ENCODE results near the gene RGS6. TPM values are rescaled to one million over a fixed set of nuclear protein-coding genes. Genes with fewer than 3 reads are reported as not detected.

RGS6 gene
- total RNA-seq, 1 donor from 2014 or later: 1.6 TPM

DNA sequence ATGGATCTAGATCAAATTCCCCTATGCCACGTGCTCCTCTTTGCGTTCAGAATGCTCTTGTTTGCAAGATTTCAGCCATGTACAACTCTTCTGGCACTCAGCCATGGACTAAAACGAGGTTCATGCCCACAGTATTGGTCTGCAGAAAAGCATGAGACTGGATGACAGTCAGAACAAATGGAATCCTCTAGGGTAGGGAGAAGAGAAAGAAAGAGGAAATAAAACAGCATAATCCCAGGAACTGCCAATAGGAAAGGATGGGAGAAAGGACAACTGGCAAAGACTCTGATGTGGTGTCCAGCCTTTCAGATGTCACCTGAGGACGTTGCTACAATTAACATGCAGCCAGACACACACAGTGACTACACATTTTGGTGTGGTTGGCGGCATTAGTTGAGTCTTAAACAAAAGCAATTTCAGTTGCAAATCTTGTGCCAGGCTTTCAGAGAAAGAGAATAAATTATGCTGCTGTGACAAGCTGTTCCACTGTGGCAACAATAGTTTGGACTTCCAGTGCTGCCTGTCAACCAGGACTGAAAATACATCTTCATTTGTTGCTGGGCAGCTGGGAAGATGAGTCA is 338.0 kb downstream of the RGS6 start:
- Mint-ChIP-seq H3K27me3 (peaks cover 9% of the 10 kb centered on the region), H3K9me3 (no peaks in the 10 kb centered on the region), H3K36me3 (no peaks in the 10 kb centered on the region), H3K27ac (no peak overlapping the region), H3K4me1 (ENCODE audit: unreplicated experiment) (peaks cover 9% of the 10 kb centered on the region), H3K4me3 (no peak overlapping the region)
- TF ChIP-seq, protein P1, sequence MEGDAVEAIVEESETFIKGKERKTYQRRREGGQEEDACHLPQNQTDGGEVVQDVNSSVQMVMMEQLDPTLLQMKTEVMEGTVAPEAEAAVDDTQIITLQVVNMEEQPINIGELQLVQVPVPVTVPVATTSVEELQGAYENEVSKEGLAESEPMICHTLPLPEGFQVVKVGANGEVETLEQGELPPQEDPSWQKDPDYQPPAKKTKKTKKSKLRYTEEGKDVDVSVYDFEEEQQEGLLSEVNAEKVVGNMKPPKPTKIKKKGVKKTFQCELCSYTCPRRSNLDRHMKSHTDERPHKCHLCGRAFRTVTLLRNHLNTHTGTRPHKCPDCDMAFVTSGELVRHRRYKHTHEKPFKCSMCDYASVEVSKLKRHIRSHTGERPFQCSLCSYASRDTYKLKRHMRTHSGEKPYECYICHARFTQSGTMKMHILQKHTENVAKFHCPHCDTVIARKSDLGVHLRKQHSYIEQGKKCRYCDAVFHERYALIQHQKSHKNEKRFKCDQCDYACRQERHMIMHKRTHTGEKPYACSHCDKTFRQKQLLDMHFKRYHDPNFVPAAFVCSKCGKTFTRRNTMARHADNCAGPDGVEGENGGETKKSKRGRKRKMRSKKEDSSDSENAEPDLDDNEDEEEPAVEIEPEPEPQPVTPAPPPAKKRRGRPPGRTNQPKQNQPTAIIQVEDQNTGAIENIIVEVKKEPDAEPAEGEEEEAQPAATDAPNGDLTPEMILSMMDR (conservative IDR thresholded peaks at IDR 0.05): no peak
- DNase-seq (ENCODE audit: extremely low spot score, unreplicated experiment): no peak

DNA sequence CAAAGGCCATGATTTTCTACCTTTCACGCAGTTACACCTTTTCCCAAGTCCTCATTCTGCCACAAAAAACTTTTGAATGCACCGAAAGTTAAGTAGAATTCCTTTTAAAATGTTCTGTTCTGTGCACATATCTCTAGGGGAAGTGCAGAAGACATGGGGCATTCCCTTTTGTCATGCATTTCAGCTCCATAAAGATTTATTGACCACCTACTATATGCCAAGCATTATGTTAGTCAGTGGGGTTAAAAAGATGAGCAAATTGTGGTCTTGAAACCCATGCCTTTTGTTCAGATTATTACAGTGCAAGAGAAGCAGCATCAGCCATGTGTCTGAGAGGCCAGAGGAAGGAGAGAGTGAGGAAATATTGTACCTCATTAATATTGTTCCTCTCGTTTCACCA is 338.5 kb downstream of the RGS6 start:
- TF ChIP-seq, protein P1 (conservative IDR thresholded peaks at IDR 0.05): no peak
- DNase-seq (ENCODE audit: extremely low spot score, unreplicated experiment): no peak

DNA sequence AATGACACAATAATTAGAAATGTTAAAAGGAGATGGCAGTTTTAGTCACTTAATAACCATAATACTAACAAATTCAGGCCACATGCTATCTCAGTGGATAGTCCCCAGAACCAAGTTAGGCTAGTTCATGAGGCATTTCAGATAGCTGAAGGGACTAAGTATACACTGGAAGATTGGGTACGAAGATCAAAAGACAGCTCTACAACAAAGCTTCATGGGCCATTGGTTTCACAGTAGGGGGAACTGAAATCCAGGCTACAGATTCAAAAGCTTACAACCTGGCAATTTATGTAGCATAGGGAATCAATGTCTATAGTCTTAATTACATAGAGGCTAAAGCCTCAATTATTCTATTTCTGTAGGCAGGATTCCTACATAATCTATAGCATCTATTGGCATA is 343.0 kb downstream of the RGS6 start:
- no peak for DNase-seq (ENCODE audit: extremely low spot score, unreplicated experiment)
- TF ChIP-seq, protein P1 (conservative IDR thresholded peaks at IDR 0.05): no peak
- Mint-ChIP-seq H3K4me1 (ENCODE audit: unreplicated experiment) (no peaks in the 10 kb centered on the region), H3K36me3 (no peaks in the 10 kb centered on the region), H3K4me3 (no peak overlapping the region), H3K27ac (no peak overlapping the region), H3K9me3 (no peaks in the 10 kb centered on the region), H3K27me3 (no peaks in the 10 kb centered on the region)

More for the DNA sequence above, 338.5 kb downstream of the RGS6 start:
- H3K4me3 Mint-ChIP-seq: no peak overlapping the region
- H3K27ac Mint-ChIP-seq: no peak overlapping the region
- H3K27me3 Mint-ChIP-seq: peaks cover 4% of the 10 kb centered on the region
- H3K9me3 Mint-ChIP-seq: no peaks in the 10 kb centered on the region
- H3K4me1 Mint-ChIP-seq (ENCODE audit: unreplicated experiment): peaks cover 9% of the 10 kb centered on the region
- H3K36me3 Mint-ChIP-seq: no peaks in the 10 kb centered on the region

DNA sequence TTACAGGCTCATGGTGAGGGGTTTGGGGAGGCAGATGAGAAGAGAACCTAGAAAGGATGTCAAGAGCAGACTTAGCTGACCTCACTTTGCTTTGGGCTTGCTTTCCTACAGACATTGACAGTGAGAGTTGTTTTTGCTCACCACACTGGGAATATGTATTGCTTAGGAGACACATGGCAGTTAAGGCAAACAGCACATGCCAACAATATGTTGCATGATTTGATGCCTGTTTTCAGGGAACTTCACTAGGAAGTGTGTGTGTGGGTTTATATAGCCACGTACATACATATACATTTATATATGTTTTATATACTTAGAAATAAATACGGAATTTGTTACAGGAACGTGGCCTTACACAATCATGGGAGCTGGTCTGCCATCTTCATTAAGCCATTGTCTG is 346.1 kb downstream of the RGS6 start:
- H3K27me3 Mint-ChIP-seq: no peaks in the 10 kb centered on the region
- DNase-seq (ENCODE audit: extremely low spot score, unreplicated experiment): no peak
- no peak overlapping the region for H3K4me3 Mint-ChIP-seq
- no peaks in the 10 kb centered on the region for H3K9me3 Mint-ChIP-seq
- H3K27ac Mint-ChIP-seq: no peak overlapping the region
- H3K4me1 Mint-ChIP-seq (ENCODE audit: unreplicated experiment): no peaks in the 10 kb centered on the region
- TF ChIP-seq, protein P1 (conservative IDR thresholded peaks at IDR 0.05): no peak
- H3K36me3 Mint-ChIP-seq: no peaks in the 10 kb centered on the region

DNA sequence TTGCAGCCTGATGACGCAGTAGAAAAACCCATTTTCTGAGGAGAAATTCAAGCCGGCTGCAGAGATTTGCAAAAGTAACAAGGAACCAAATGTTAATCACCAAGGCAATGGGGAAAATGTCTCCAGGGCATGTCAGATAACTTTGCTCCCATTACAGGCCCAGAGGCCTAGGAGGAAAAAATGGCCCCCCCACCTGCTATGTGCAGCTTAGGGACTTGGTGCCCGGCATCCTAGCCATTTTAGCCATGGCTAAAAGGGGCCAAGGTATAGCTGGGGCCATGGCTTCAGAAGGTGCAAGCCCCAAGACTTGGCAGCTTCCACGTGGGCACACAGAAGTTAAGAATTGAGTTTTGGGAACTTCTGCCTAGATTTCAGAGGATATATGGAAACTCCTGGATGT is 351.9 kb downstream of the RGS6 start:
- DNase-seq (ENCODE audit: extremely low spot score, unreplicated experiment): no peak
- no peaks in the 10 kb centered on the region for H3K4me1 Mint-ChIP-seq (ENCODE audit: unreplicated experiment)
- H3K27ac Mint-ChIP-seq: no peak overlapping the region
- no peak overlapping the region for H3K4me3 Mint-ChIP-seq
- TF ChIP-seq, protein P1 (conservative IDR thresholded peaks at IDR 0.05): no peak
- H3K27me3 Mint-ChIP-seq: peaks cover 7% of the 10 kb centered on the region
- H3K36me3 Mint-ChIP-seq: no peaks in the 10 kb centered on the region
- peaks cover 7% of the 10 kb centered on the region for H3K9me3 Mint-ChIP-seq

DNA sequence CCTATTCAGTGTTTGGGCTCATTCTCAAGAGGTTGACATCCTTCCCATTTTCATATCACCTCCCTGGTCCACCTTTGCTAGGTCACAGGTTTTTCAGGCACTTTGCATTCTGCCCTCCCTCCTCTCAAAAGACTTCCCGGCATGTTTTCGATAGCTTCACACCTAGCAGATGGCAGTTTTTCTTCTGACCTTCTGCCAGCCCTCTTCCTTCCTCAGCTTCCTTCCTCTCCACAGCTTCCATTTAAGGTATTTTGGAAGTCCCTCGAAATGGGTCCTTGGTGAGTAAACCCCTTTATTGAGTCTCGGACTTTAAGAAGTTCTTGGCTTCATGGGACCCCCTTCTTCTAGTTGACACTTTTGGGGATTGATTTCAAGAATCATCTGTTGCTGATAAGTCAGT is 358.0 kb downstream of the RGS6 start:
- Mint-ChIP-seq H3K27me3 (peaks cover 18% of the 10 kb centered on the region), H3K4me1 (ENCODE audit: unreplicated experiment) (no peaks in the 10 kb centered on the region), H3K9me3 (no peaks in the 10 kb centered on the region), H3K36me3 (no peaks in the 10 kb centered on the region), H3K27ac (no peak overlapping the region), H3K4me3 (no peak overlapping the region)
- TF ChIP-seq, protein P1 (conservative IDR thresholded peaks at IDR 0.05): no peak
- DNase-seq (ENCODE audit: extremely low spot score, unreplicated experiment): no peak
